ENCODE data around the gene RPN2.

The RPN2 gene

GRCh38 chr20:37235065-37235464, 55.9 kb downstream of the RPN2 start:
- H3K27me3 ChIP-seq (ENCODE audit: control insufficient read depth in 1 of 2, insufficient read depth in 2 of 2, low read length in 2 of 2), result no peaks in the 10 kb centered on the region
- H3K4me1 ChIP-seq (ENCODE audit: insufficient read depth, low read length), result peaks cover 12% of the 10 kb centered on the region
- no peaks in the 10 kb centered on the region for H3K9me3 ChIP-seq (ENCODE audit: low read length)
- no peak overlapping the region for H3K9ac ChIP-seq (ENCODE audit: low read length)
- H3K27ac ChIP-seq (ENCODE audit: low read depth, low read length), result no peak overlapping the region
- no peak overlapping the region for H3K4me3 ChIP-seq (ENCODE audit: low read depth in 1 of 2, low read length in 2 of 2)
- H3K36me3 ChIP-seq (ENCODE audit: insufficient read depth, low read length), result peaks cover 93% of the 10 kb centered on the region

- Histone ChIP-seq H3K9ac (ENCODE audit: low read length) (no peak overlapping the region), H3K27ac (ENCODE audit: low read depth, low read length) (no peak overlapping the region), H3K4me1 (ENCODE audit: insufficient read depth, low read length) (peaks cover 12% of the 10 kb centered on the region), H3K4me3 (ENCODE audit: low read depth in 1 of 2, low read length in 2 of 2) (no peak overlapping the region), H3K9me3 (ENCODE audit: low read length) (no peaks in the 10 kb centered on the region), H3K36me3 (ENCODE audit: insufficient read depth, low read length) (peaks cover 91% of the 10 kb centered on the region), H3K27me3 (ENCODE audit: control insufficient read depth in 1 of 2, insufficient read depth in 2 of 2, low read length in 2 of 2) (no peaks in the 10 kb centered on the region)
These were observed 57.3 kb downstream of the RPN2 start for GRCh38 chr20:37236462-37236861.

- H3K36me3 ChIP-seq (ENCODE audit: insufficient read depth, low read length), result peaks cover 91% of the 10 kb centered on the region
- H3K27ac ChIP-seq (ENCODE audit: low read depth, low read length), result no peak overlapping the region
- H3K4me1 ChIP-seq (ENCODE audit: insufficient read depth, low read length), result peaks cover 12% of the 10 kb centered on the region
These were observed 58.5 kb downstream of the RPN2 start for GRCh38 chr20:37237656-37238055.

DNA sequence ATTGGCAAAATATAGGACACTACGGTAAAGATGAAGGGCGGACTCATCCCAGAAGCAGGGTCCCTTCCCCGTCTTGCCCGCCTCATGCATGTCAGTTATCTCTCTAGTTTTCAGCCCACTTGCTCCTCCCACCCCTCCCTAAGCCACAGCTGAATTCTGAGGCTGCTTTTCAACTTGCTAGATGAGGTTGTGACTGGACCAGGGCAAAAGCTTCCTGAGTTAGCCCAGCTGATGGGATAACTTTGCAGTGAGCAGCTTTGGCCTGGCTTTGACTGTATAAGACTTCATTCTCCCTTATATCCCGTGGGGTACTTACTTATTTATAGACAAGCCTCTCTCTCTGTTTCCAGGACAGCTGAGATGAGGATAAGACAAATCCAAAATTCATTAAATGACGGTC, 59.3 kb downstream of the RPN2 start:
- no peaks in the 10 kb centered on the region for H3K27me3 ChIP-seq (ENCODE audit: control insufficient read depth in 1 of 2, insufficient read depth in 2 of 2, low read length in 2 of 2)
- H3K36me3 ChIP-seq (ENCODE audit: insufficient read depth, low read length), result peaks cover 91% of the 10 kb centered on the region
- no peak overlapping the region for H3K4me3 ChIP-seq (ENCODE audit: low read depth in 1 of 2, low read length in 2 of 2)
- no peaks in the 10 kb centered on the region for H3K9me3 ChIP-seq (ENCODE audit: low read length)
- H3K27ac ChIP-seq (ENCODE audit: low read depth, low read length), result no peak overlapping the region
- H3K4me1 ChIP-seq (ENCODE audit: insufficient read depth, low read length), result peaks cover 13% of the 10 kb centered on the region
- no peak overlapping the region for H3K9ac ChIP-seq (ENCODE audit: low read length)

More at GRCh38 chr20:37237656-37238055, 58.5 kb downstream of the RPN2 start:
- H3K4me3 ChIP-seq (ENCODE audit: low read depth in 1 of 2, low read length in 2 of 2), result no peak overlapping the region
- H3K9ac ChIP-seq (ENCODE audit: low read length), result no peak overlapping the region
- no peaks in the 10 kb centered on the region for H3K27me3 ChIP-seq (ENCODE audit: control insufficient read depth in 1 of 2, insufficient read depth in 2 of 2, low read length in 2 of 2)
- no peaks in the 10 kb centered on the region for H3K9me3 ChIP-seq (ENCODE audit: low read length)

- Histone ChIP-seq H3K27ac (ENCODE audit: low read depth, low read length) (no peak overlapping the region), H3K9ac (ENCODE audit: low read length) (no peak overlapping the region), H3K27me3 (ENCODE audit: control insufficient read depth in 1 of 2, insufficient read depth in 2 of 2, low read length in 2 of 2) (no peaks in the 10 kb centered on the region), H3K36me3 (ENCODE audit: insufficient read depth, low read length) (peaks cover 86% of the 10 kb centered on the region), H3K4me3 (ENCODE audit: low read depth in 1 of 2, low read length in 2 of 2) (no peak overlapping the region), H3K4me1 (ENCODE audit: insufficient read depth, low read length) (peaks cover 18% of the 10 kb centered on the region), H3K9me3 (ENCODE audit: low read length) (no peaks in the 10 kb centered on the region)
These were observed 59.9 kb downstream of the RPN2 start for GRCh38 chr20:37238935-37239451.

- no peaks in the 10 kb centered on the region for H3K27me3 ChIP-seq (ENCODE audit: control insufficient read depth in 1 of 2, insufficient read depth in 2 of 2, low read length in 2 of 2)
- H3K9ac ChIP-seq (ENCODE audit: low read length), result no peak overlapping the region
- no peak overlapping the region for H3K27ac ChIP-seq (ENCODE audit: low read depth, low read length)
- H3K4me3 ChIP-seq (ENCODE audit: low read depth in 1 of 2, low read length in 2 of 2), result no peak overlapping the region
- H3K9me3 ChIP-seq (ENCODE audit: low read length), result no peaks in the 10 kb centered on the region
- peaks cover 21% of the 10 kb centered on the region for H3K4me1 ChIP-seq (ENCODE audit: insufficient read depth, low read length)
- peaks cover 71% of the 10 kb centered on the region for H3K36me3 ChIP-seq (ENCODE audit: insufficient read depth, low read length)
These were observed 61.4 kb downstream of the RPN2 start for GRCh38 chr20:37240337-37241067.

DNA sequence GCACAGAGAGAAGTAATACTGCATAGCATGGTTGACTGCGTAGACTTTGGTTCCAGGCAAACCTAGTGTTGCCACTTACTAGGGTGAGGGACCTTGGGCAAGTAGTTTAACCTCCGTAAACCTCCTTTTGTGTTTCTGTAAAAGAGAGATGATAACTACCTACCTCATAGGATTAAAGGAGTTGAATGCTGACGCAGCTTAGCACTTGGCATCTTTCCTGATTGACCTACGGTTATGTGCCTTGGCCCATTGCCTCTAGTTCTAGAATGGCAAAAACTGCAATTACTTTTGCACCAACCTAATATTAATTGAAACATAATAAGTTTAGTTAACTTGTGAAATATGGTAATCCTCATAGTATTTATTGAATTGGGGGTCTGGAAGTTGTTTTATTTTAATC, 63.4 kb downstream of the RPN2 start:
- Histone ChIP-seq H3K36me3 (ENCODE audit: insufficient read depth, low read length) (peaks cover 54% of the 10 kb centered on the region), H3K27me3 (ENCODE audit: control insufficient read depth in 1 of 2, insufficient read depth in 2 of 2, low read length in 2 of 2) (no peaks in the 10 kb centered on the region), H3K4me3 (ENCODE audit: low read depth in 1 of 2, low read length in 2 of 2) (no peak overlapping the region), H3K4me1 (ENCODE audit: insufficient read depth, low read length) (peaks cover 21% of the 10 kb centered on the region), H3K27ac (ENCODE audit: low read depth, low read length) (no peak overlapping the region), H3K9ac (ENCODE audit: low read length) (no peak overlapping the region), H3K9me3 (ENCODE audit: low read length) (no peaks in the 10 kb centered on the region)

- no peaks in the 10 kb centered on the region for H3K9me3 ChIP-seq (ENCODE audit: low read length)
- H3K9ac ChIP-seq (ENCODE audit: low read length), result no peak overlapping the region
- no peak overlapping the region for H3K4me3 ChIP-seq (ENCODE audit: low read depth in 1 of 2, low read length in 2 of 2)
- H3K4me1 ChIP-seq (ENCODE audit: insufficient read depth, low read length), result peaks cover 20% of the 10 kb centered on the region
- no peak overlapping the region for H3K27ac ChIP-seq (ENCODE audit: low read depth, low read length)
- no peaks in the 10 kb centered on the region for H3K27me3 ChIP-seq (ENCODE audit: control insufficient read depth in 1 of 2, insufficient read depth in 2 of 2, low read length in 2 of 2)
- peaks cover 49% of the 10 kb centered on the region for H3K36me3 ChIP-seq (ENCODE audit: insufficient read depth, low read length)
These were observed 64.2 kb downstream of the RPN2 start for GRCh38 chr20:37243076-37243936.

DNA sequence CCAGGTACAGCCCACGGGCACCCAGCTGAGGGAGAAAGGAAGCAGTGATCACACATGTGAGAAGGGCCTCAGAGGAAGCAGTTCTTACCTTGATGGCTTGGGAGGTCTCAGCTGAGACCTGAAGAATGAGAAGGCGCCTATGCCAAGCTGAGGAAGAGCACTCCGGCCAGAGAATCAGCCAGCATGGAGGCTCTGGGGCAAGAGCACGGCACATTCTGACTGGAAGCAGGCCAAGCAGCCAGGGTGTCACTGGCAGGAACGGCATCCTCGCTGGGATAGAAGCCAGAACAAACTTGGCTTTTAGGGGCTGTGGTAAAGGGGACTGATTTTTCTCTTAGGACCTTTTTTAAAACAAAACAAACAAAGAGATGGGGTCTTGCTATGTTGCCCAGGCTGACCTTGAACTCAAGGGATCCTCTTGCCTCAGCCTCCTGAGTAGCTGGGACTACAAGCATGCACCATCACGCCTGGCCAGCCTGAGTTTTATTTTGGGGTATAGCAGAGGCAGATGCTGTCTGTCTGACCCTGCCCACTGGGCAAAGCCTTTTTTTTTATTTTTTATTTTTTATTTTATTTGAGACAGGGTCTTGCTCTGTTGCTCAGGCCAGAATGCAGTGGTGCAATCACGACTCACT, 64.9 kb downstream of the RPN2 start:
- Histone ChIP-seq H3K9me3 (ENCODE audit: low read length) (no peaks in the 10 kb centered on the region), H3K9ac (ENCODE audit: low read length) (no peak overlapping the region), H3K4me3 (ENCODE audit: low read depth in 1 of 2, low read length in 2 of 2) (no peak overlapping the region), H3K27me3 (ENCODE audit: control insufficient read depth in 1 of 2, insufficient read depth in 2 of 2, low read length in 2 of 2) (no peaks in the 10 kb centered on the region), H3K4me1 (ENCODE audit: insufficient read depth, low read length) (peaks cover 13% of the 10 kb centered on the region), H3K27ac (ENCODE audit: low read depth, low read length) (no peak overlapping the region), H3K36me3 (ENCODE audit: insufficient read depth, low read length) (peaks cover 42% of the 10 kb centered on the region)

GRCh38 chr20:37244572-37244957, 65.4 kb downstream of the RPN2 start:
- Histone ChIP-seq H3K27me3 (ENCODE audit: control insufficient read depth in 1 of 2, insufficient read depth in 2 of 2, low read length in 2 of 2) (no peaks in the 10 kb centered on the region), H3K9ac (ENCODE audit: low read length) (no peak overlapping the region), H3K36me3 (ENCODE audit: insufficient read depth, low read length) (peaks cover 37% of the 10 kb centered on the region), H3K4me1 (ENCODE audit: insufficient read depth, low read length) (peaks cover 9% of the 10 kb centered on the region), H3K4me3 (ENCODE audit: low read depth in 1 of 2, low read length in 2 of 2) (no peak overlapping the region), H3K27ac (ENCODE audit: low read depth, low read length) (no peak overlapping the region), H3K9me3 (ENCODE audit: low read length) (no peaks in the 10 kb centered on the region)
